Loucy (cell line): ENCODE data around the gene PUSL1.

Experiments used
- H2AFZ ChIP-seq: fragments of 200-600 bp; sonication (generic); 2 replicates; pipeline ENCODE4 v1.6.0; 2016; ENCODE audit warnings: antibody characterized with exemption, mild to moderate bottlenecking, low read length, moderate library complexity
- H3F3A ChIP-seq: fragments of 200-600 bp; 2 replicates; pipeline ENCODE4 v1.6.0; 2016; ENCODE audit warnings: antibody characterized with exemption, low read depth, mild to moderate bottlenecking
- H3K27me3 ChIP-seq: fragments of 200-600 bp; sonication (generic); 2 replicates; pipeline ENCODE4 v1.6.1; 2014; ENCODE audit warnings: low read length, mild to moderate bottlenecking; ENCODE audit not compliant: insufficient read depth, poor library complexity, severe bottlenecking
- H3K36me3 ChIP-seq: fragments of 200-600 bp; sonication (generic); 2 replicates; pipeline ENCODE4 v1.6.1; 2016; ENCODE audit warnings: low read length; ENCODE audit not compliant: insufficient read depth
- H3K4me1 ChIP-seq: fragments of 200-600 bp; sonication (generic); 2 replicates; pipeline ENCODE4 v1.5.1; 2014; ENCODE audit warnings: low read length, mild to moderate bottlenecking; ENCODE audit not compliant: insufficient read depth, poor library complexity, severe bottlenecking
- H3K4me2 ChIP-seq: fragments of 200-600 bp; sonication (generic); 2 replicates; pipeline ENCODE4 v1.6.0; 2014; ENCODE audit warnings: antibody characterized with exemption, low read length, low read depth, mild to moderate bottlenecking; ENCODE audit not compliant: poor library complexity, severe bottlenecking
- H3K4me3 ChIP-seq: fragments of 200-600 bp; sonication (generic); 2 replicates; pipeline ENCODE4 v1.5.1; 2014; ENCODE audit warnings: low read length, mild to moderate bottlenecking, mixed read lengths; ENCODE audit not compliant: poor library complexity, severe bottlenecking
- H3K79me2 ChIP-seq: fragments of 200-600 bp; sonication (generic); 2 replicates; pipeline ENCODE4 v1.6.1; 2014; ENCODE audit warnings: low read length; ENCODE audit not compliant: insufficient read depth
- H3K9ac ChIP-seq: fragments of 200-600 bp; sonication (generic); 2 replicates; pipeline ENCODE4 v1.6.0; 2014; ENCODE audit warnings: mild to moderate bottlenecking, low read depth, low read length, moderate library complexity; ENCODE audit not compliant: poor library complexity, severe bottlenecking
- H3K9me2 ChIP-seq: fragments of 200-600 bp; sonication (generic); replicated peaks from 2 replicates; pipeline ENCODE4 v1.6.1; 2016; ENCODE audit warnings: low read depth, low read length, mixed read lengths
- H3K9me3 ChIP-seq: fragments of 200-600 bp; sonication (generic); 2 replicates; pipeline ENCODE4 v1.6.1; 2014; ENCODE audit warnings: mild to moderate bottlenecking, antibody characterized with exemption, low read length, low read depth; ENCODE audit not compliant: insufficient read depth
- H4K20me1 ChIP-seq: fragments of 200-600 bp; sonication (generic); 2 replicates; pipeline ENCODE4 v1.6.0; 2014; ENCODE audit warnings: antibody characterized with exemption, low read length, mild to moderate bottlenecking; ENCODE audit not compliant: insufficient read depth, poor library complexity, severe bottlenecking
- EZH2phosphoT487 ChIP-seq: fragments of 200-600 bp; IDR thresholded peaks from 2 replicates; pipeline ENCODE4 v1.6.1; 2018; ENCODE audit warnings: antibody characterized with exemption, mild to moderate bottlenecking, moderate library complexity, borderline replicate concordance
- TF ChIP-seq, protein P1 (sequence below): fragments of 200-600 bp; sonication (generic); conservative IDR thresholded peaks from 2 replicates; pipeline ENCODE4 v1.5.1; 2014; ENCODE audit warnings: mild to moderate bottlenecking, antibody characterized with exemption, low read length

Gene PUSL1

GRCh38 chr1:1311107-1312104, 3.0 kb downstream of the PUSL1 start:
- H3F3A ChIP-seq = no peaks in the 10 kb centered on the region; the same call in 1 of the 2 replicates
- peaks cover 43% of the 10 kb centered on the region for H3K79me2 ChIP-seq
- H3K9ac ChIP-seq = no peak overlapping the region
- no peak overlapping the region for H3K4me2 ChIP-seq
- no peaks in the 10 kb centered on the region for H3K9me2 ChIP-seq
- H2AFZ ChIP-seq = no peak overlapping the region
- H3K36me3 ChIP-seq = peaks cover 40% of the 10 kb centered on the region; the same call in 1 of the 2 replicates
- H3K4me3 ChIP-seq = no peak overlapping the region
- H3K9me3 ChIP-seq = no peaks in the 10 kb centered on the region
- peaks cover 16% of the 10 kb centered on the region for H3K4me1 ChIP-seq
- H3K27me3 ChIP-seq = no peaks in the 10 kb centered on the region
- TF ChIP-seq, protein P1, sequence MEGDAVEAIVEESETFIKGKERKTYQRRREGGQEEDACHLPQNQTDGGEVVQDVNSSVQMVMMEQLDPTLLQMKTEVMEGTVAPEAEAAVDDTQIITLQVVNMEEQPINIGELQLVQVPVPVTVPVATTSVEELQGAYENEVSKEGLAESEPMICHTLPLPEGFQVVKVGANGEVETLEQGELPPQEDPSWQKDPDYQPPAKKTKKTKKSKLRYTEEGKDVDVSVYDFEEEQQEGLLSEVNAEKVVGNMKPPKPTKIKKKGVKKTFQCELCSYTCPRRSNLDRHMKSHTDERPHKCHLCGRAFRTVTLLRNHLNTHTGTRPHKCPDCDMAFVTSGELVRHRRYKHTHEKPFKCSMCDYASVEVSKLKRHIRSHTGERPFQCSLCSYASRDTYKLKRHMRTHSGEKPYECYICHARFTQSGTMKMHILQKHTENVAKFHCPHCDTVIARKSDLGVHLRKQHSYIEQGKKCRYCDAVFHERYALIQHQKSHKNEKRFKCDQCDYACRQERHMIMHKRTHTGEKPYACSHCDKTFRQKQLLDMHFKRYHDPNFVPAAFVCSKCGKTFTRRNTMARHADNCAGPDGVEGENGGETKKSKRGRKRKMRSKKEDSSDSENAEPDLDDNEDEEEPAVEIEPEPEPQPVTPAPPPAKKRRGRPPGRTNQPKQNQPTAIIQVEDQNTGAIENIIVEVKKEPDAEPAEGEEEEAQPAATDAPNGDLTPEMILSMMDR = no peak
- TF ChIP-seq EZH2phosphoT487 = no peak
- H4K20me1 ChIP-seq = peaks cover 18% of the 10 kb centered on the region

DNA sequence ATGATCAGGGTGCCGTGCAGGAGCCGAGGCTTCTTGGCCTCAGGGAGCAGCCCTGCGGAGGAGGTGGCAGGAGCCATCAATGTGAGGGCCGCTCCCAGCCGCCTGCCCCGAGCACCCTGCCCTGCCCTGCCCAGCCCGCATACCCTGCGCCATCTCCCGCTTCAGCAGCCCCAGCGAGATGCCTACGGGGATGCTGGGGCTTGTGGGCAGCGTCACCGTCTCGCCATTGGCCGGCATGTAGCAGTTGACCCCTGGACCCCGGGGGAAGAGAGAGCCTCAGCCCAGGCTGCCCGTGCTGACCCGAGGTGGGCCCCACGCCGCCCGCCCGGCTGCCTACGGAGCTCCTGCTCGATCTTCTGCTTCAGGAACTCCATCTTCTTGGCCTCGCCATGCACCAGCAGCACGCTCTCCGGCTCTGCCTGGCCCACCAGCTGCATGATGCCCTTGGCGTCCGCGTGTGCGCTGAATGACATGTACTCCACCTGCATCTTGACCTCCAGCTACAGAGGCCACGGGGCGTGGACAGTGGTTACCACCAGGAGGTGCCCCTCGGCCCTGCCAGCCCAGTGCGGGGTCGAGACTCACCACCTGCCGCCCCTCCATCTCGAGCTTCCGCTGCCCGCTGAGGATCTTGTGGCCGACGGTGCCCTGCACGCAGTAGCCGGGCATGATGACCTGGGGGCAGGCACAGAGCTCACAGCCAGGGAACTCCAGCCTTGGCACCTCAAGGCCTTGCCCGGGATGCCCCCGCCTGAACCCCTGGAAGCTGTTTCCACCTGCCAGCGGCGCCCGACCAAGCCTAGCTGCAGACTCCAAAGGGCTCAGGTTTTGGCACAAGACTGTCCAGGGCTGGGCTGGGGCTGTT, 4.3 kb downstream of the PUSL1 start:
- TF ChIP-seq EZH2phosphoT487 = no peak
- TF ChIP-seq, protein P1 = no peak
- H2AFZ ChIP-seq = no peak overlapping the region
- no peaks in the 10 kb centered on the region for H3K9me2 ChIP-seq
- H3K27me3 ChIP-seq = no peaks in the 10 kb centered on the region
- peaks cover 12% of the 10 kb centered on the region for H3K4me1 ChIP-seq
- H3F3A ChIP-seq = no peaks in the 10 kb centered on the region; the same call in 1 of the 2 replicates
- H3K9ac ChIP-seq = no peak overlapping the region
- H3K4me2 ChIP-seq = no peak overlapping the region
- no peaks in the 10 kb centered on the region for H3K9me3 ChIP-seq
- peaks cover 17% of the 10 kb centered on the region for H4K20me1 ChIP-seq
- H3K36me3 ChIP-seq = peaks cover 40% of the 10 kb centered on the region; the same call in 1 of the 2 replicates
- peaks cover 32% of the 10 kb centered on the region; the same call in 1 of the 2 replicates for H3K79me2 ChIP-seq
- H3K4me3 ChIP-seq = no peak overlapping the region

DNA sequence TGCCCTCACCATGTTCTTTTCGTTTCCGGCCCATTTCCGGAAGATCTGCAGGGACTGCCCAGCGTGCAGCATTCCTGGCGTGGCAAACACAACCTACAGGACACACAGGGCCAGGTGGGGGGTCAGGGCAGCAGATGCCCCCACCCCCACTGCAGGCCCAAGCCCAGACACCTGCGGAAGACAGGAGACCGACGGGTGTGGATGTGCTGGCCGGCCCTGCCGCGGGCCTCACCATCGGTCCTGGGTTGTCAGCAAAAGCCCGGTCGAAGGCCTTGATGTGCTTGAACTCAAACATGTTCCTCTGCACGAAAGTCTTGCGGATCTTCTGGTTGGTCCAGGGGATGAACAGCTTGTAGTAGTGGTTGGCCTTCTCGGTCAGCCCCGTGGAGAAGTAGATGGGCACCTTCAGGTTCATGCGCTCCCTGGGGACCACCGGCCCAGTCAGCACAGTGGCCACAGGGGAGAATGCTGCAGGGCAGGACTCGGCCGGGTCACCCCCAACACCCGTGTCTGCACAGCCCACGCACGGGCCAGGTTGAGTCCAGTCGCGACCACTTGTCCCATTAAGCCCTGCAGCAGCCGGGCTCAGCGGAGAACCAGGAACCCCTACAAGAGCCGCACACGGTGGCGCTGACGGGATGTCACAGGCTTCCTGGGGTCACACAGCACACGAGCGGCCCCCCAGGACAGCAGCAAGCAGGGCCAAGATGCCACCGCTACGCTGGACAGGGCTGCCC, 5.3 kb downstream of the PUSL1 start:
- Histone ChIP-seq H3K4me1 (peaks cover 12% of the 10 kb centered on the region), H3K79me2 (peaks cover 30% of the 10 kb centered on the region; the same call in 1 of the 2 replicates), H3K9me2 (no peaks in the 10 kb centered on the region), H3K27me3 (no peaks in the 10 kb centered on the region), H2AFZ (no peak overlapping the region), H3K9ac (no peak overlapping the region), H3K9me3 (no peaks in the 10 kb centered on the region), H3K4me3 (no peak overlapping the region), H4K20me1 (peaks cover 24% of the 10 kb centered on the region), H3K36me3 (peaks cover 40% of the 10 kb centered on the region; the same call in 1 of the 2 replicates), H3F3A (no peaks in the 10 kb centered on the region), H3K4me2 (no peak overlapping the region)
- TF ChIP-seq, protein P1 = no peak
- no peak for TF ChIP-seq EZH2phosphoT487
